IMR-90 (cell line): Measurements from ENCODE around the gene ANKRD61. TPM values are rescaled to one million over a fixed set of nuclear protein-coding genes. Genes with fewer than 3 reads are reported as not detected.
"Not testable (repeated sequence)": the region's sequence is repeated elsewhere in the genome, so short reads cannot be mapped to it uniquely, and the experiment has no call there.

Source experiments
- ATAC-seq: fragments of 200-7000 bp; cut with Tn5 transposase; 2 replicates; pipeline ENCODE4 v1.9.1; 2020; ENCODE audit warnings: low read depth, mild to moderate bottlenecking, moderate library complexity
- BruUV-seq: library from RNA; stranded (reverse); fragments of 400-500 nt; replicated peaks from 2 replicates; lab custom pipeline; 2021; lab: Mats Ljungman, UMichigan
- CTCF ChIA-PET: fragments of 300-600 bp; formaldehyde crosslinking; extraction: SDS; loops from one replicate; lab custom pipeline; 2021; ENCODE audit warnings: antibody characterized with exemption; lab: Yijun Ruan, JAX
- POLR2A ChIA-PET: fragments of 300-600 bp; sonication (Branson Sonifier 250); formaldehyde crosslinking; loops from one replicate; lab custom pipeline; 2022; ENCODE audit warnings: antibody characterized with exemption; ENCODE audit not compliant: unreplicated experiment; lab: Charles Lee
- DNase-seq: peaks from one replicate; pipeline ENCODE4 v3.0.0; 2013
- H2AFZ ChIP-seq: replicated peaks from 2 replicates; pipeline ENCODE3; 2013; ENCODE audit warnings: low read length, mild to moderate bottlenecking; ENCODE audit not compliant: poor library complexity
- H2AK5ac ChIP-seq: 2 replicates; pipeline ENCODE4 v1.6.1; 2013; ENCODE audit warnings: low read depth, low read length, inconsistent platforms
- H2AK9ac ChIP-seq: replicated peaks from 2 replicates; pipeline ENCODE3; 2013; ENCODE audit warnings: mild to moderate bottlenecking, low read depth, low read length, moderate library complexity; ENCODE audit not compliant: poor library complexity
- H2BK120ac ChIP-seq: 2 replicates; pipeline ENCODE4 v1.6.1; 2013; ENCODE audit warnings: low read depth, low read length, inconsistent platforms
- H2BK15ac ChIP-seq: 3 replicates; pipeline ENCODE4 v1.6.1; 2013; ENCODE audit warnings: low read depth, low read length, inconsistent platforms
- H2BK20ac ChIP-seq: 2 replicates; pipeline ENCODE4 v1.6.1; 2013; ENCODE audit warnings: low read depth, mild to moderate bottlenecking, inconsistent platforms, low read length, moderate library complexity
- H2BK5ac ChIP-seq: 2 replicates; pipeline ENCODE4 v1.6.1; 2013; ENCODE audit warnings: mild to moderate bottlenecking, low read depth, low read length, inconsistent platforms; ENCODE audit not compliant: poor library complexity, severe bottlenecking
- H3K14ac ChIP-seq: replicated peaks from 2 replicates; pipeline ENCODE4 v1.6.1; 2013; ENCODE audit warnings: low read depth, low read length, inconsistent platforms
- H3K18ac ChIP-seq: 2 replicates; pipeline ENCODE4 v1.6.1; 2013; ENCODE audit warnings: low read depth, low read length, control low read depth
- H3K23ac ChIP-seq: 2 replicates; pipeline ENCODE4 v1.6.1; 2013; ENCODE audit warnings: low read depth, low read length, inconsistent platforms
- H3K27ac ChIP-seq: 2 replicates; pipeline ENCODE4 v1.5.1; 2013; ENCODE audit warnings: mild to moderate bottlenecking, control low read depth, low read length; ENCODE audit not compliant: insufficient read depth
- H3K27me3 ChIP-seq: 2 replicates; pipeline ENCODE4 v1.6.1; 2013; ENCODE audit warnings: low read length; ENCODE audit not compliant: control insufficient read depth, insufficient read depth
- H3K36me3 ChIP-seq: 2 replicates; pipeline ENCODE4 v1.6.1; 2013; ENCODE audit warnings: low read length, mixed read lengths; ENCODE audit not compliant: control insufficient read depth, insufficient read depth
- H3K4ac ChIP-seq: 2 replicates; pipeline ENCODE4 v1.6.1; 2013; ENCODE audit warnings: low read depth, low read length, inconsistent platforms
- H3K4me1 ChIP-seq: 2 replicates; pipeline ENCODE4 v1.6.1; 2013; ENCODE audit warnings: low read length, mixed read lengths; ENCODE audit not compliant: control insufficient read depth, insufficient read depth
- H3K4me2 ChIP-seq: 2 replicates; pipeline ENCODE4 v1.6.1; 2013; ENCODE audit warnings: low read depth, mild to moderate bottlenecking, control low read depth, low read length, moderate library complexity
- H3K4me3 ChIP-seq: 2 replicates; pipeline ENCODE4 v1.5.1; 2013; ENCODE audit warnings: low read depth, mild to moderate bottlenecking, control low read depth, low read length, moderate library complexity; ENCODE audit not compliant: insufficient read depth
- H3K56ac ChIP-seq: 2 replicates; pipeline ENCODE4 v1.6.1; 2013; ENCODE audit warnings: low read length, inconsistent platforms; ENCODE audit not compliant: insufficient read depth; ENCODE audit errors: extremely low read depth
- H3K79me1 ChIP-seq, 2 experiments: 2 replicates each; pipeline ENCODE4 v1.6.1; 2013; ENCODE audit warnings: low read length in 2 of 2, inconsistent platforms in 1 of 2, low read depth in 1 of 2
- H3K9ac ChIP-seq: 2 replicates; pipeline ENCODE4 v1.6.1; 2013; ENCODE audit warnings: low read depth, low read length, control low read depth
- H3K9me1 ChIP-seq: 2 replicates; pipeline ENCODE4 v1.6.1; 2013; ENCODE audit warnings: low read length, inconsistent platforms; ENCODE audit not compliant: insufficient read depth
- H3K9me3 ChIP-seq: 2 replicates; pipeline ENCODE4 v1.6.1; 2013; ENCODE audit warnings: low read length; ENCODE audit not compliant: control insufficient read depth, insufficient read depth
- H4K20me1 ChIP-seq: 2 replicates; pipeline ENCODE4 v1.6.1; 2013; ENCODE audit warnings: low read length, inconsistent platforms; ENCODE audit not compliant: insufficient read depth
- H4K5ac ChIP-seq: 2 replicates; pipeline ENCODE4 v1.6.1; 2013; ENCODE audit warnings: mild to moderate bottlenecking, low read depth, low read length, control low read depth
- H4K8ac ChIP-seq, 2 experiments: 2 replicates each; pipeline ENCODE4 v1.6.1; 2013; ENCODE audit warnings: low read depth in 2 of 2, low read length in 2 of 2, control low read depth in 1 of 2, inconsistent platforms in 1 of 2
- H4K91ac ChIP-seq: 2 replicates; pipeline ENCODE4 v1.6.1; 2013; ENCODE audit warnings: low read depth, low read length, inconsistent platforms; ENCODE audit not compliant: insufficient read depth
- MAFK ChIP-seq: IDR thresholded peaks from 2 replicates; pipeline ENCODE4 v1.6.1; 2012; ENCODE audit warnings: low read depth, low read length, improper control_type of control experiment
- WGBS, 2 experiments: methylation state at CpG; one replicate each; pipeline versions ENCODE4 v1.1.5 to v1.1.7; 2013; ENCODE audit warnings: missing lambda C conversion rate in 2 of 2; ENCODE audit not compliant: insufficient read length in 1 of 2; ENCODE audit errors: extremely low coverage in 2 of 2; 5-methylcytosine and 5-hydroxymethylcytosine counted together
- dilution Hi-C: fragments of 300-500 bp; cut with HindIII; formaldehyde crosslinking; loops from one replicate; pipeline ENCODE4 v1.14.3; 2018; ENCODE audit warnings: low sequenced_read_pairs; ENCODE audit not compliant: unreplicated experiment
- in situ Hi-C: fragments of 300-500 bp; cut with MboI; formaldehyde crosslinking; loops from 3 replicates; pipeline ENCODE4 v1.14.3; 2019; ENCODE audit warnings: low sequenced_read_pairs, inconsistent platforms, mixed read lengths
- intact Hi-C: fragments of 100-400 bp; cut with micrococcal nuclease; formaldehyde crosslinking; loops from 2 replicates; pipeline ENCODE4 v1.10.0; 2022
- polyA plus RNA-seq, 3 experiments: library from polyadenylated mRNA; depleted of rRNA; stranded (reverse); fragments of >200 nt; gene quantifications; 2 replicates each; pipeline ENCODE4 v1.2.3, GENCODE V29; 2012; ENCODE audit warnings: low replicate concordance in 1 of 3
- total RNA-seq: library from RNA; depleted of rRNA; stranded (reverse); fragments of >200 nt; gene quantifications from 2 replicates; pipeline ENCODE4 v1.2.3, GENCODE V29; 2012
- TF ChIP-seq, protein P1 (sequence below): conservative IDR thresholded peaks from 2 replicates; pipeline ENCODE4 v1.5.1; 2012; ENCODE audit warnings: mild to moderate bottlenecking, low read depth, low read length, improper control_type of control experiment

Gene ANKRD61
- total and polyA plus RNA-seq, 2 of the 4 experiments (the other 2 are of a cell fraction): 0.17 to 0.36 TPM

DNA sequence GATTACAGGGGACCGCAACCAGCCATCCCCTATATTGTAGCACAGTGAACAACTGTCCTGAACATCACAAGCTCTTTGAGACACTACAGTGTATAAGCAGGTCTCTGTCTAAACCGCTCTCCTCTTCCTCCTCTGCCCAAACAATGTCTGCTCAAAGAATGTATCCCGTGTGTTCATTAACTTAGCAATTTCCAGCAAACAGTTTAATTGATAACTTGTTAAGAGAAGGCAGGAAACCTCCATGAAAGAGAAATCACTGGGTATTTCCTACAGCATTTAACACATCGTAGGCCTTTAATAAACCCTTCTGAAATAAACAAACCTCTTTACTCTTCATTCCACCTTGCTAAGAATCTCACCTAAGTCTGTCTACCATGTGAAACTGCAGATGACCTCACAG is 23.8 kb upstream of the ANKRD61 start:
- no peak overlapping the region; the same call in 1 of the 2 replicates for H4K91ac ChIP-seq
- ChIA-PET POLR2A (no interaction called here), CTCF (interaction anchor here (0.5 to 1.0 kb wide), 2 partner anchors 10 to 343 kb away, joined by 3 read pairs; no protein-coding TSS in a partner anchor)
- H3K18ac ChIP-seq: no peak overlapping the region
- no peak overlapping the region for H2BK5ac ChIP-seq
- H3K79me1 ChIP-seq: peaks cover 9 to 41% of the 10 kb centered on the region in 2 experiments
- no peak overlapping the region for H3K4me2 ChIP-seq
- H3K27ac ChIP-seq: no peak overlapping the region
- H3K4ac ChIP-seq: no peak overlapping the region
- H2BK15ac ChIP-seq: no peak overlapping the region
- in situ Hi-C loops: no loop called here
- no peak overlapping the region for H3K9ac ChIP-seq
- no peak overlapping the region for H3K4me3 ChIP-seq
- no peak overlapping the region for H2BK120ac ChIP-seq
- no peaks in the 10 kb centered on the region; the same call in 1 of the 2 replicates for H3K9me1 ChIP-seq
- H3K14ac ChIP-seq: no peak overlapping the region
- no peak overlapping the region; the same call in 1 of the 2 replicates for H3K23ac ChIP-seq
- no peaks in the 10 kb centered on the region for H3K9me3 ChIP-seq
- intact Hi-C loops: no loop called here
- 100% methylated on average over 1 of the region's 4 CpGs; no CpG with 5 or more reads in 1 of the 2 experiments for WGBS, 2 experiments
- DNase-seq (no peak), ATAC-seq (no peak)
- peak overlapping the region; percentile 34; the same call in 1 of the 2 replicates for H2AK5ac ChIP-seq
- H3K36me3 ChIP-seq: peaks cover 4% of the 10 kb centered on the region
- TF ChIP-seq MAFK: no peak
- TF ChIP-seq, protein P1, sequence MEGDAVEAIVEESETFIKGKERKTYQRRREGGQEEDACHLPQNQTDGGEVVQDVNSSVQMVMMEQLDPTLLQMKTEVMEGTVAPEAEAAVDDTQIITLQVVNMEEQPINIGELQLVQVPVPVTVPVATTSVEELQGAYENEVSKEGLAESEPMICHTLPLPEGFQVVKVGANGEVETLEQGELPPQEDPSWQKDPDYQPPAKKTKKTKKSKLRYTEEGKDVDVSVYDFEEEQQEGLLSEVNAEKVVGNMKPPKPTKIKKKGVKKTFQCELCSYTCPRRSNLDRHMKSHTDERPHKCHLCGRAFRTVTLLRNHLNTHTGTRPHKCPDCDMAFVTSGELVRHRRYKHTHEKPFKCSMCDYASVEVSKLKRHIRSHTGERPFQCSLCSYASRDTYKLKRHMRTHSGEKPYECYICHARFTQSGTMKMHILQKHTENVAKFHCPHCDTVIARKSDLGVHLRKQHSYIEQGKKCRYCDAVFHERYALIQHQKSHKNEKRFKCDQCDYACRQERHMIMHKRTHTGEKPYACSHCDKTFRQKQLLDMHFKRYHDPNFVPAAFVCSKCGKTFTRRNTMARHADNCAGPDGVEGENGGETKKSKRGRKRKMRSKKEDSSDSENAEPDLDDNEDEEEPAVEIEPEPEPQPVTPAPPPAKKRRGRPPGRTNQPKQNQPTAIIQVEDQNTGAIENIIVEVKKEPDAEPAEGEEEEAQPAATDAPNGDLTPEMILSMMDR: no peak
- H3K4me1 ChIP-seq: no peaks in the 10 kb centered on the region
- no peak overlapping the region for H4K8ac ChIP-seq
- no TSS peak for BruUV-seq
- H4K20me1 ChIP-seq: no peaks in the 10 kb centered on the region
- no peak overlapping the region for H2AFZ ChIP-seq
- H3K56ac ChIP-seq: no peak overlapping the region
- no peak overlapping the region for H2BK20ac ChIP-seq
- H4K5ac ChIP-seq: no peak overlapping the region
- H3K27me3 ChIP-seq: no peaks in the 10 kb centered on the region
- H2AK9ac ChIP-seq: no peak overlapping the region
- dilution Hi-C loops: no loop called here

DNA sequence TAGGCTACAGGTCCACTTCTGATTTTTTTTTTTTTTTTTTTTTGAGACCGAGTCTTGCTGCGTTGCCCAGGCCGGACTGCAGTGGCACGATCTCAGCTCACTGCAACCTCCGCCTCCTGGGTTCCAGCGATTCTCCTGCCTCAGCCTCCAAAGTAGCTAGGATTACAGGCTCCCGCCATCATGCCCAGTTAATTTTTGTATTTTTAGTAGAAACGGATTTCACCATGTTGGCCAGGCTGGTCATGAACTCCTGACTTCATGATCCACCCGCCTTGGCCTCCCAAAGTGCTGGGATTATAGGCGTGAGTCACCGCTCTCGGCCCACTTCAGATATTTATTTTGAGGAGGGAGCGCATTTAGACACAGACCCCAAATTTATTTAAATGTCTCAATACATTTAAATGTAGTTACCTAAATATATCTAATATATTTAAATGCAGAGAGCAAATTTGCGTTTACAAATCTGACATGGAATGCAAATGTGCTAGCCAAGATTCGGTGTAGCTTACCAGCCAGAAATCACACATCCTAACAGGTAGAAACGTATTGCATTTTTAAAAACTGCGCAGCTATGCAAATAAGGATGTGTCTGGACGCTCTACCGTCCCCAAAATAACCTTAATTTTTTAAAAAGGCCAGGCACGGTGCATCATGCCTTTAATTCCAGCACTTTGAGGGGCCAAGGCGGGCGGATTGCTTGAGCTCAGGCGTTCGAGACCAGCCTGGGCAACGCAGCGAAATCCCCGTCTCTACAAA is 23.2 kb upstream of the ANKRD61 start:
- H2BK20ac ChIP-seq, H2AK9ac ChIP-seq, H3K56ac ChIP-seq, H3K36me3 ChIP-seq, H2BK5ac ChIP-seq, intact Hi-C loops, H2AK5ac ChIP-seq, H3K4me1 ChIP-seq, H2BK15ac ChIP-seq, H3K9me3 ChIP-seq, H2AFZ ChIP-seq, POLR2A ChIA-PET, H3K9me1 ChIP-seq, H3K18ac ChIP-seq, BruUV-seq, H4K91ac ChIP-seq, DNase-seq, H3K27me3 ChIP-seq, in situ Hi-C loops, ATAC-seq, H3K14ac ChIP-seq, dilution Hi-C loops, H4K5ac ChIP-seq, H2BK120ac ChIP-seq, H4K20me1 ChIP-seq: not testable (repeated sequence)
- Histone ChIP-seq H3K4me3 (peak overlapping the region; percentile 58), H3K23ac (peak overlapping the region; percentile 27; the same call in 1 of the 2 replicates), H3K27ac (0 out of 2 replicates have a peak overlapping the region, but pooled peaks have one; percentile 27), H3K4ac (peak overlapping the region; percentile 31; the same call in 1 of the 2 replicates), H3K9ac (peak overlapping the region; percentile 68), H3K4me2 (peak overlapping the region; percentile 87), H4K8ac (peak overlapping the region; percentile 41 to 54; a peak in 2 of 4 replicates), H3K79me1 (peaks cover 9 to 47% of the 10 kb centered on the region in 2 experiments)
- CTCF ChIA-PET: interaction anchor here (0.5 to 1.4 kb wide), 3 partner anchors 182 to 342 kb away, joined by 3 to 5 read pairs (median 3); no protein-coding TSS in a partner anchor
- WGBS, 2 experiments: 67% methylated on average over 2 of the region's 27 CpGs; no CpG with 5 or more reads in 1 of the 2 experiments
